ENCODE data around the gene BLCAP.

DNA sequence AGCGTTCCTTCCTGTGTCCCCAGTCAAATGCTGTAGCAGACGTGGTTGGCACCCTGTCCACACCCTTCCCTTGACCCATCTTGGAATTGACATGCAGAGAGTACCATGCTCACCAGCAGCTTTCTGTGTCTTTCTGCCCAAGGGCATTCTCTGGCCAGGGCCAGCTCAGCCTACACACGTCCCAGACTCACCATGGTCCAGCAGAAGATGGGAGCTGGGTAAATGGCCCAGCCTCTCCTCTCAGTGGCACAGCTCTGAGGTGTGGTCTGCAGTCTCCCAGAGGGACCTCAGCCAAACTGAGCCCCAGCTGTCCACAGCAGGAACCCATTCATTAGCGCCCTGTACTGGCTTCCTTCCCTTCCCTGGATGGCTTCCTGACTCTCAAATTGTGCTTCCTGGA is 31.1 kb upstream of the BLCAP start:
- no peak for TF ChIP-seq POLR2AphosphoS5 (IDR thresholded peaks at IDR 0.05; ENCODE audit: borderline replicate concordance, low read depth, low read length)
- TF ChIP-seq EZH2 (IDR thresholded peaks at IDR 0.05) = no peak
- TF ChIP-seq FOXP2 (optimal IDR thresholded peaks at IDR 0.05; ENCODE audit: control extremely low read depth, extremely low read length, insufficient read depth) = no peak
